HepG2 (cell line): ENCODE data around the gene CAGE1. TPM values are rescaled to one million over a fixed set of nuclear protein-coding genes. Genes with fewer than 3 reads are reported as not detected.

Experiments used
- AGO1 ChIP-seq: fragments of 200-400 bp; formaldehyde crosslinking; IDR thresholded peaks from 2 replicates; pipeline ENCODE4 v1.6.1; 2017; ENCODE audit warnings: mild to moderate bottlenecking, low read depth, low read length, moderate library complexity; ENCODE audit not compliant: poor library complexity, severe bottlenecking
- ATF3 ChIP-seq: sonication (generic); formaldehyde crosslinking; IDR thresholded peaks from 2 replicates; pipeline ENCODE4 v1.4.0; 2020; ENCODE audit warnings: missing genetic modification reagents
- BCL6 ChIP-seq: IDR thresholded peaks from 2 replicates; pipeline ENCODE4 v1.6.1; 2016; ENCODE audit warnings: missing genetic modification reagents, missing compliant biosample characterization
- CEBPB ChIP-seq: IDR thresholded peaks from 2 replicates; pipeline ENCODE4 v1.6.1; 2011; ENCODE audit warnings: low read depth, low read length, improper control_type of control experiment, borderline replicate concordance
- CEBPG ChIP-seq: IDR thresholded peaks from 2 replicates; pipeline ENCODE4 v1.6.1; 2016
- DMAP1 ChIP-seq: IDR thresholded peaks from 2 replicates; pipeline ENCODE4 v1.6.1; 2016
- FOSL2 ChIP-seq: sonication (generic); formaldehyde crosslinking; IDR thresholded peaks from 2 replicates; pipeline ENCODE4 v1.4.0; 2020; ENCODE audit warnings: missing genetic modification reagents
- FOXA1 ChIP-seq, 2 experiments: fragments of 450-650 bp in 1 of 2; sonication (generic) in 1 of 2; formaldehyde crosslinking in 1 of 2; IDR thresholded peaks; 2 replicates each; pipeline versions ENCODE4 v1.4.0 to v1.6.1; 2016 to 2020; ENCODE audit warnings: missing genetic modification reagents in 1 of 2
- FOXA3 ChIP-seq: IDR thresholded peaks from 2 replicates; pipeline ENCODE4 v1.6.1; 2016; ENCODE audit warnings: missing genetic modification reagents, missing compliant biosample characterization
- GATAD2A ChIP-seq: IDR thresholded peaks from 2 replicates; pipeline ENCODE4 v1.6.1; 2016
- HDAC2 ChIP-seq: sonication (generic); formaldehyde crosslinking; IDR thresholded peaks from 2 replicates; pipeline ENCODE4 v1.4.0; 2020; ENCODE audit warnings: missing genetic modification reagents
- HMG20A ChIP-seq: IDR thresholded peaks from 2 replicates; pipeline ENCODE4 v1.6.1; 2016; ENCODE audit warnings: borderline replicate concordance
- HOXA5 ChIP-seq: sonication (generic); formaldehyde crosslinking; IDR thresholded peaks from 2 replicates; pipeline ENCODE4 v1.4.0; 2020; ENCODE audit warnings: missing genetic modification reagents
- KDM5A ChIP-seq: fragments of 200-600 bp; sonication (generic); IDR thresholded peaks from 2 replicates; pipeline ENCODE4 v1.7.0; 2018; ENCODE audit warnings: antibody characterized with exemption, mild to moderate bottlenecking, low read length, borderline replicate concordance
- MED8 ChIP-seq: sonication (generic); formaldehyde crosslinking; IDR thresholded peaks from 2 replicates; pipeline ENCODE4 v1.8.1; 2023; ENCODE audit warnings: mild to moderate bottlenecking, missing genetic modification reagents; ENCODE audit not compliant: insufficient replicate concordance
- MTA3 ChIP-seq: sonication (generic); formaldehyde crosslinking; IDR thresholded peaks from 2 replicates; pipeline ENCODE4 v1.4.0; 2020; ENCODE audit warnings: missing genetic modification reagents
- NR2F6 ChIP-seq, 2 experiments: IDR thresholded peaks; 2 replicates each; pipeline ENCODE4 v1.6.1; 2016; ENCODE audit warnings: antibody characterized with exemption in 1 of 2, mild to moderate bottlenecking in 1 of 2
- PAXIP1 ChIP-seq: sonication (generic); formaldehyde crosslinking; conservative IDR thresholded peaks from 2 replicates; pipeline ENCODE4 v1.4.0; 2020; ENCODE audit warnings: mild to moderate bottlenecking, missing genetic modification reagents, moderate library complexity
- RARA ChIP-seq: IDR thresholded peaks from 2 replicates; pipeline ENCODE4 v1.6.1; 2016; ENCODE audit warnings: missing genetic modification reagents, missing compliant biosample characterization
- SALL1 ChIP-seq: sonication (generic); formaldehyde crosslinking; IDR thresholded peaks from 2 replicates; pipeline ENCODE4 v1.8.0; 2022; ENCODE audit warnings: mild to moderate bottlenecking, missing genetic modification reagents
- SAP130 ChIP-seq: IDR thresholded peaks from 2 replicates; pipeline ENCODE4 v1.6.1; 2016; ENCODE audit warnings: low read depth
- SOX13 ChIP-seq, 3 experiments: fragments of 450-650 bp in 1 of 3; sonication (generic) in 1 of 3; formaldehyde crosslinking in 1 of 3; IDR thresholded peaks in 2 of 3; conservative IDR thresholded peaks in 1 of 3; 2 replicates each; pipeline versions ENCODE4 v1.5.0 to v1.6.1; 2016 to 2020; ENCODE audit warnings: antibody characterized with exemption in 1 of 3, mild to moderate bottlenecking in 1 of 3, missing compliant biosample characterization in 1 of 3, missing genetic modification reagents in 1 of 3, moderate library complexity in 1 of 3
- ZNF296 ChIP-seq: sonication (generic); formaldehyde crosslinking; conservative IDR thresholded peaks from 2 replicates; pipeline ENCODE4 v1.5.0; 2020; ENCODE audit warnings: mild to moderate bottlenecking, missing genetic modification reagents
- ZNF644 ChIP-seq: IDR thresholded peaks from 2 replicates; pipeline ENCODE4 v1.6.1; 2016; ENCODE audit warnings: low read depth
- ZSCAN9 ChIP-seq: IDR thresholded peaks from 2 replicates; pipeline ENCODE4 v1.6.1; 2016; ENCODE audit warnings: borderline replicate concordance
- polyA plus RNA-seq, 8 experiments: library from polyadenylated mRNA; depleted of rRNA in 3 of 8; stranded (reverse) in 7 of 8; unstranded in 1 of 8; fragments of >200 nt; fragmentation: Illumina TruSeq in 4 of 8; extraction: Trizol in 4 of 8; gene quantifications; 2 replicates each; pipeline versions ENCODE4 v1.2.1 to v1.2.3, GENCODE V29; 2011 to 2016; ENCODE audit warnings: low read depth in 4 of 8, missing spikeins in 1 of 8, mixed read lengths in 1 of 8; ENCODE audit not compliant: insufficient read depth in 1 of 8
- total RNA-seq, 5 experiments: library from RNA; depleted of rRNA; stranded (reverse); fragments of >200 nt; fragmentation: Illumina TruSeq; extraction: Trizol; gene quantifications; 2 replicates each; pipeline ENCODE4 v1.2.3, GENCODE V29; 2016; ENCODE audit warnings: low read depth in 1 of 5
- TF ChIP-seq, protein P1 (sequence below): IDR thresholded peaks from 2 replicates; pipeline ENCODE4 v1.6.1; 2016; ENCODE audit warnings: missing genetic modification reagents, missing compliant biosample characterization

Gene CAGE1
- total and polyA plus RNA-seq, 2 of the 13 experiments (the other 11 are each of a cell fraction or from before 2014, with no cell fraction given) = 0.03 to 0.15 TPM

DNA sequence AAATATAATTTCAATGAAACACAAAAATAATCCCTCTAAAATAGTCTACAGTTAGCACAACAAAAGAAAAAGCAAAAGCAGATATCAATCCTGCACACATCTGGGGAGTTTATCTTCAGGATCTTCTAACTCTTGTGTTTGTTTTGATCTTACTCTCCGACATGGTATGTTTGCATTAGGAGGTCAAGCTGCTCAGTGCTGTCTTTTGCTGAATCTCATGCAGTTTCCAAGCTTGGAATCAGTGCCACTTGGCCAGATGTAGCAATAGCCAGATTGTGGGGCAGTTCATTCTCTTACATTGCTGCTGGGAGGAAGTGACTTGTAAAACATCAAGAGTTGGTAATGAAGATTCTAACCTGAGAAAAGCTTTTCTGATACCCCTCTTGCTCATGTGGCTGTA lies 29.5 kb upstream of the CAGE1 start (continued):
- TF ChIP-seq MED8 (CRISPR knock-in tag) (no peak), NR2F6 (IDR thresholded peaks at IDR 0.05) (no peak), NR2F6 (CRISPR knock-in tag; IDR thresholded peaks at IDR 0.05) (0 out of 2 replicates have a peak, but pooled peaks have one; percentile 24), FOXA1 (IDR thresholded peaks at IDR 0.05) (no peak), FOXA1 (CRISPR knock-in tag; IDR thresholded peaks at IDR 0.05) (0 out of 2 replicates have a peak, but pooled peaks have one; percentile 26), HDAC2 (CRISPR knock-in tag) (0 out of 2 replicates have a peak, but pooled peaks have one; percentile 23), SOX13 (IDR thresholded peaks at IDR 0.05) (no peak), SOX13 (CRISPR knock-in tag; conservative IDR thresholded peaks at IDR 0.05 in 1 of 2, IDR thresholded peaks at IDR 0.05 in 1 of 2) (peak in 1 of 2 experiments; percentile 54; a peak in 2 of 4 replicates), BCL6 (CRISPR knock-in tag) (peak; percentile 59), HMG20A (CRISPR knock-in tag) (peak; percentile 55; the same call in 1 of the 2 replicates), MTA3 (CRISPR knock-in tag) (no peak), KDM5A (no peak), CEBPB (peak; percentile 26; the same call in 1 of the 2 replicates), ZNF644 (CRISPR knock-in tag) (0 out of 2 replicates have a peak, but pooled peaks have one; percentile 33), SAP130 (CRISPR knock-in tag) (peak; percentile 37), PAXIP1 (0 out of 2 replicates have a peak, but pooled peaks have one; percentile 33), SALL1 (CRISPR knock-in tag) (peak; percentile 18; the same call in 1 of the 2 replicates), ZSCAN9 (CRISPR knock-in tag) (0 out of 2 replicates have a peak, but pooled peaks have one; percentile 52), ATF3 (peak; percentile 53; the same call in 1 of the 2 replicates), HOXA5 (CRISPR knock-in tag) (no peak), FOSL2 (CRISPR knock-in tag) (peak; percentile 54), FOXA3 (peak; percentile 49; the same call in 1 of the 2 replicates), CEBPG (CRISPR knock-in tag) (peak; percentile 70), GATAD2A (CRISPR knock-in tag) (peak; percentile 55; the same call in 1 of the 2 replicates), ZNF296 (CRISPR knock-in tag) (no peak), AGO1 (no peak), RARA (CRISPR knock-in tag) (peak; percentile 77), DMAP1 (no peak)
- TF ChIP-seq, protein P1, sequence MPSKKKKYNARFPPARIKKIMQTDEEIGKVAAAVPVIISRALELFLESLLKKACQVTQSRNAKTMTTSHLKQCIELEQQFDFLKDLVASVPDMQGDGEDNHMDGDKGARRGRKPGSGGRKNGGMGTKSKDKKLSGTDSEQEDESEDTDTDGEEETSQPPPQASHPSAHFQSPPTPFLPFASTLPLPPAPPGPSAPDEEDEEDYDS (CRISPR knock-in tag) = 0 out of 2 replicates have a peak, but pooled peaks have one; percentile 27
